Mucosa of stomach (tissue), 1 donor: Measurements from ENCODE around the gene NEUROG1.

Source experiments
- H3K27me3 ChIP-seq: one replicate; pipeline ENCODE4 v1.7.0; 2013; ENCODE audit warnings: mild to moderate bottlenecking, low read length; ENCODE audit not compliant: control insufficient read depth, insufficient read depth
- H3K36me3 ChIP-seq: one replicate; pipeline ENCODE4 v1.7.0; 2013; ENCODE audit warnings: low read length; ENCODE audit not compliant: control insufficient read depth, insufficient read depth
- H3K4me1 ChIP-seq: one replicate; pipeline ENCODE4 v1.7.0; 2013; ENCODE audit warnings: mild to moderate bottlenecking, low read length; ENCODE audit not compliant: control insufficient read depth, insufficient read depth
- H3K4me3 ChIP-seq: one replicate; pipeline ENCODE4 v1.7.0; 2013; ENCODE audit warnings: low read length
- H3K9ac ChIP-seq: one replicate; pipeline ENCODE4 v1.7.0; 2013; ENCODE audit warnings: mild to moderate bottlenecking, low read length, moderate library complexity
- H3K9me3 ChIP-seq: one replicate; pipeline ENCODE4 v1.7.0; 2013; ENCODE audit warnings: mild to moderate bottlenecking, low read length, moderate library complexity; ENCODE audit not compliant: control insufficient read depth
- donor health status: Pancreatic carcinoma.

The NEUROG1 gene

GRCh38 chr5:135570453-135570764 lies 34.6 kb upstream of the NEUROG1 start:
- no peaks in the 10 kb centered on the region for H3K36me3 ChIP-seq
- no peak overlapping the region for H3K9ac ChIP-seq
- H3K9me3 ChIP-seq = no peaks in the 10 kb centered on the region
- H3K4me1 ChIP-seq = no peaks in the 10 kb centered on the region
- no peak overlapping the region for H3K4me3 ChIP-seq
- peaks cover 3% of the 10 kb centered on the region for H3K27me3 ChIP-seq

GRCh38 chr5:135569755-135570452 lies 34.1 kb upstream of the NEUROG1 start:
- Histone ChIP-seq H3K27me3 (no peaks in the 10 kb centered on the region), H3K36me3 (no peaks in the 10 kb centered on the region), H3K9ac (no peak overlapping the region), H3K4me1 (no peaks in the 10 kb centered on the region), H3K9me3 (no peaks in the 10 kb centered on the region), H3K4me3 (no peak overlapping the region)

- H3K4me3 ChIP-seq = no peak overlapping the region
- no peaks in the 10 kb centered on the region for H3K4me1 ChIP-seq
- no peaks in the 10 kb centered on the region for H3K9me3 ChIP-seq
- no peaks in the 10 kb centered on the region for H3K27me3 ChIP-seq
- H3K9ac ChIP-seq = no peak overlapping the region
- H3K36me3 ChIP-seq = no peaks in the 10 kb centered on the region
Observed at GRCh38 chr5:135568923-135569360, 33.2 kb upstream of the NEUROG1 start.

GRCh38 chr5:135568246-135568645 lies 32.5 kb upstream of the NEUROG1 start:
- no peaks in the 10 kb centered on the region for H3K4me1 ChIP-seq
- no peak overlapping the region for H3K4me3 ChIP-seq
- H3K27me3 ChIP-seq = no peaks in the 10 kb centered on the region
- H3K9ac ChIP-seq = no peak overlapping the region
- no peaks in the 10 kb centered on the region for H3K9me3 ChIP-seq
- no peaks in the 10 kb centered on the region for H3K36me3 ChIP-seq

- Histone ChIP-seq H3K4me3 (no peak overlapping the region), H3K36me3 (no peaks in the 10 kb centered on the region), H3K4me1 (no peaks in the 10 kb centered on the region), H3K9ac (no peak overlapping the region), H3K9me3 (no peaks in the 10 kb centered on the region), H3K27me3 (no peaks in the 10 kb centered on the region)
Observed at GRCh38 chr5:135567661-135568060, 31.9 kb upstream of the NEUROG1 start.

- Histone ChIP-seq H3K36me3 (no peaks in the 10 kb centered on the region), H3K27me3 (no peaks in the 10 kb centered on the region), H3K9me3 (no peaks in the 10 kb centered on the region), H3K4me3 (no peak overlapping the region), H3K9ac (no peak overlapping the region), H3K4me1 (no peaks in the 10 kb centered on the region)
Observed at GRCh38 chr5:135566422-135567400, 30.9 kb upstream of the NEUROG1 start.

GRCh38 chr5:135565725-135566421 lies 30.1 kb upstream of the NEUROG1 start:
- no peaks in the 10 kb centered on the region for H3K9me3 ChIP-seq
- no peak overlapping the region for H3K9ac ChIP-seq
- H3K4me1 ChIP-seq = no peaks in the 10 kb centered on the region
- H3K4me3 ChIP-seq = no peak overlapping the region
- no peaks in the 10 kb centered on the region for H3K27me3 ChIP-seq
- H3K36me3 ChIP-seq = no peaks in the 10 kb centered on the region

GRCh38 chr5:135565266-135565665 lies 29.5 kb upstream of the NEUROG1 start:
- Histone ChIP-seq H3K9ac (no peak overlapping the region), H3K4me3 (no peak overlapping the region), H3K4me1 (no peaks in the 10 kb centered on the region), H3K36me3 (no peaks in the 10 kb centered on the region), H3K27me3 (peaks cover 2% of the 10 kb centered on the region), H3K9me3 (no peaks in the 10 kb centered on the region)

- no peaks in the 10 kb centered on the region for H3K9me3 ChIP-seq
- no peak overlapping the region for H3K9ac ChIP-seq
- no peaks in the 10 kb centered on the region for H3K4me1 ChIP-seq
- H3K36me3 ChIP-seq = no peaks in the 10 kb centered on the region
- peaks cover 10% of the 10 kb centered on the region for H3K27me3 ChIP-seq
- H3K4me3 ChIP-seq = no peak overlapping the region
Observed at GRCh38 chr5:135564331-135564730, 28.6 kb upstream of the NEUROG1 start.

GRCh38 chr5:135561266-135561665 lies 25.5 kb upstream of the NEUROG1 start:
- H3K9ac ChIP-seq = no peak overlapping the region
- no peaks in the 10 kb centered on the region for H3K9me3 ChIP-seq
- peaks cover 23% of the 10 kb centered on the region for H3K27me3 ChIP-seq
- H3K4me3 ChIP-seq = no peak overlapping the region
- H3K36me3 ChIP-seq = no peaks in the 10 kb centered on the region
- no peaks in the 10 kb centered on the region for H3K4me1 ChIP-seq

- no peak overlapping the region for H3K9ac ChIP-seq
- H3K9me3 ChIP-seq = no peaks in the 10 kb centered on the region
- peaks cover 23% of the 10 kb centered on the region for H3K27me3 ChIP-seq
- no peaks in the 10 kb centered on the region for H3K4me1 ChIP-seq
- no peaks in the 10 kb centered on the region for H3K36me3 ChIP-seq
- H3K4me3 ChIP-seq = no peak overlapping the region
Observed at GRCh38 chr5:135560858-135561257, 25.1 kb upstream of the NEUROG1 start.

- no peak overlapping the region for H3K9ac ChIP-seq
- no peaks in the 10 kb centered on the region for H3K9me3 ChIP-seq
- H3K4me3 ChIP-seq = no peak overlapping the region
- no peaks in the 10 kb centered on the region for H3K4me1 ChIP-seq
- H3K36me3 ChIP-seq = no peaks in the 10 kb centered on the region
- H3K27me3 ChIP-seq = peaks cover 23% of the 10 kb centered on the region
Observed at GRCh38 chr5:135559354-135559753, 23.6 kb upstream of the NEUROG1 start.
